ENCODE data around the gene ITPK1.

DNA sequence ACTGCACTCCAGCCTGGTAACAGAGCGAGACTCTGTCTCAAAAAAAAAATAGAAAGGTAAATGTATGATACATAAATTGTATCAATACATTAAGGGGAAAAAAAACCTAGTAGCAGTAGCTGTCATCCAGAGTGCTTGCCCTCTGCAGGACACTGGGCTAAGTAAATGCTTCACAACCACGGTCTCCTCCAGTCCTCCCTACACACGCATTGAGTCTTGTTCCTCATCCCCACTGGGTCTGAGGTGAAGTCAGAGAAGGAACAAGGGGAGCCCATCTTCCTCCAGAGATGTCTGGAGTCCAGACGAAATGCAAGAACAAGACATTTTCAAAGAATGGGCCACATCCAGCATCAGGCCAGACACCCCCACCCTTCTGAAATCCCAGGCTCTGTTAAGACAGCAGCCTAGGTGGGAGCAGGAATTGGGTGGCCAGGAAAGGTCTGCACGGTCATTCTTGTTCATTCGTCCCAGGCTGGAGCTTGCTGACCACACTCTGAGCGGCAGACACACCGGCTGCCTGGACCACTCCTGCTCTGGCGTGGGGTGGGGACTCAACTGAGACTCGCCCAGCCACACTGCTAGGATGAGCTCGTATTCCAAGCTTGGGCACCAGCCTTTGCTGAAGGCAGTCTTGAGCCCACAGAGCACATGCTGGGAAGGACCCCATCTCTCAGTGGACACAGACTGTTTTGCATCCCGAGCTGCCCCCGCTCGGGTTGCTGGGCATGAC is 147.3 kb downstream of the ITPK1 start:
- TF ChIP-seq, protein P1, sequence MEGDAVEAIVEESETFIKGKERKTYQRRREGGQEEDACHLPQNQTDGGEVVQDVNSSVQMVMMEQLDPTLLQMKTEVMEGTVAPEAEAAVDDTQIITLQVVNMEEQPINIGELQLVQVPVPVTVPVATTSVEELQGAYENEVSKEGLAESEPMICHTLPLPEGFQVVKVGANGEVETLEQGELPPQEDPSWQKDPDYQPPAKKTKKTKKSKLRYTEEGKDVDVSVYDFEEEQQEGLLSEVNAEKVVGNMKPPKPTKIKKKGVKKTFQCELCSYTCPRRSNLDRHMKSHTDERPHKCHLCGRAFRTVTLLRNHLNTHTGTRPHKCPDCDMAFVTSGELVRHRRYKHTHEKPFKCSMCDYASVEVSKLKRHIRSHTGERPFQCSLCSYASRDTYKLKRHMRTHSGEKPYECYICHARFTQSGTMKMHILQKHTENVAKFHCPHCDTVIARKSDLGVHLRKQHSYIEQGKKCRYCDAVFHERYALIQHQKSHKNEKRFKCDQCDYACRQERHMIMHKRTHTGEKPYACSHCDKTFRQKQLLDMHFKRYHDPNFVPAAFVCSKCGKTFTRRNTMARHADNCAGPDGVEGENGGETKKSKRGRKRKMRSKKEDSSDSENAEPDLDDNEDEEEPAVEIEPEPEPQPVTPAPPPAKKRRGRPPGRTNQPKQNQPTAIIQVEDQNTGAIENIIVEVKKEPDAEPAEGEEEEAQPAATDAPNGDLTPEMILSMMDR (conservative IDR thresholded peaks at IDR 0.05; ENCODE audit: low read depth in 2 of 2), result no peak
- TF ChIP-seq, protein P2, sequence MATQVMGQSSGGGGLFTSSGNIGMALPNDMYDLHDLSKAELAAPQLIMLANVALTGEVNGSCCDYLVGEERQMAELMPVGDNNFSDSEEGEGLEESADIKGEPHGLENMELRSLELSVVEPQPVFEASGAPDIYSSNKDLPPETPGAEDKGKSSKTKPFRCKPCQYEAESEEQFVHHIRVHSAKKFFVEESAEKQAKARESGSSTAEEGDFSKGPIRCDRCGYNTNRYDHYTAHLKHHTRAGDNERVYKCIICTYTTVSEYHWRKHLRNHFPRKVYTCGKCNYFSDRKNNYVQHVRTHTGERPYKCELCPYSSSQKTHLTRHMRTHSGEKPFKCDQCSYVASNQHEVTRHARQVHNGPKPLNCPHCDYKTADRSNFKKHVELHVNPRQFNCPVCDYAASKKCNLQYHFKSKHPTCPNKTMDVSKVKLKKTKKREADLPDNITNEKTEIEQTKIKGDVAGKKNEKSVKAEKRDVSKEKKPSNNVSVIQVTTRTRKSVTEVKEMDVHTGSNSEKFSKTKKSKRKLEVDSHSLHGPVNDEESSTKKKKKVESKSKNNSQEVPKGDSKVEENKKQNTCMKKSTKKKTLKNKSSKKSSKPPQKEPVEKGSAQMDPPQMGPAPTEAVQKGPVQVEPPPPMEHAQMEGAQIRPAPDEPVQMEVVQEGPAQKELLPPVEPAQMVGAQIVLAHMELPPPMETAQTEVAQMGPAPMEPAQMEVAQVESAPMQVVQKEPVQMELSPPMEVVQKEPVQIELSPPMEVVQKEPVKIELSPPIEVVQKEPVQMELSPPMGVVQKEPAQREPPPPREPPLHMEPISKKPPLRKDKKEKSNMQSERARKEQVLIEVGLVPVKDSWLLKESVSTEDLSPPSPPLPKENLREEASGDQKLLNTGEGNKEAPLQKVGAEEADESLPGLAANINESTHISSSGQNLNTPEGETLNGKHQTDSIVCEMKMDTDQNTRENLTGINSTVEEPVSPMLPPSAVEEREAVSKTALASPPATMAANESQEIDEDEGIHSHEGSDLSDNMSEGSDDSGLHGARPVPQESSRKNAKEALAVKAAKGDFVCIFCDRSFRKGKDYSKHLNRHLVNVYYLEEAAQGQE (IDR thresholded peaks at IDR 0.05; ENCODE audit: unreplicated experiment), result no peak
- TF ChIP-seq CREB1 (CRISPR knock-in tag; IDR thresholded peaks at IDR 0.05; ENCODE audit: low read depth), result no peak
- no peak for TF ChIP-seq JUNB (IDR thresholded peaks at IDR 0.05; ENCODE audit: unreplicated experiment)

Data from GM23338 (cell line).